Measurements from ENCODE around the gene ARMCX2.
"Not testable (repeated sequence)": the region's sequence is repeated elsewhere in the genome, so short reads cannot be mapped to it uniquely, and the experiment has no call there.

The ARMCX2 gene

GRCh38 chrX:101658661-101659491 is 774 bp downstream of the ARMCX2 start:
- WGBS (ENCODE audit: insufficient coverage, insufficient read length) = no CpG with 5 or more reads among the region's 38 CpGs
- Histone ChIP-seq H3K9me3 (ENCODE audit: control insufficient read depth, insufficient read depth, low read length) (no peaks in the 10 kb centered on the region), H3K27me3 (ENCODE audit: control insufficient read depth, insufficient read depth, low read length) (no peaks in the 10 kb centered on the region), H3K4me3 (ENCODE audit: low read length) (peak overlapping the region; percentile 92), H3K36me3 (ENCODE audit: control insufficient read depth, insufficient read depth, low read length) (peaks cover 15% of the 10 kb centered on the region), H3K27ac (ENCODE audit: low read length) (no peak overlapping the region), H3K4me1 (ENCODE audit: control insufficient read depth, insufficient read depth, low read length) (no peaks in the 10 kb centered on the region)
- no peak for DNase-seq (ENCODE audit: low read depth, low spot score)

GRCh38 chrX:101657495-101657894 is 2.2 kb downstream of the ARMCX2 start:
- H3K27me3 ChIP-seq (ENCODE audit: control insufficient read depth, insufficient read depth, low read length) = no peaks in the 10 kb centered on the region
- H3K4me3 ChIP-seq (ENCODE audit: low read length) = no peak overlapping the region
- no peak for DNase-seq (ENCODE audit: low read depth, low spot score)
- no peaks in the 10 kb centered on the region for H3K4me1 ChIP-seq (ENCODE audit: control insufficient read depth, insufficient read depth, low read length)
- WGBS (ENCODE audit: insufficient coverage, insufficient read length) = no CpG with 5 or more reads among the region's 12 CpGs
- no peak overlapping the region for H3K27ac ChIP-seq (ENCODE audit: low read length)
- peaks cover 15% of the 10 kb centered on the region for H3K36me3 ChIP-seq (ENCODE audit: control insufficient read depth, insufficient read depth, low read length)
- H3K9me3 ChIP-seq (ENCODE audit: control insufficient read depth, insufficient read depth, low read length) = no peaks in the 10 kb centered on the region

- Histone ChIP-seq H3K36me3 (ENCODE audit: control insufficient read depth, insufficient read depth, low read length) (peaks cover 15% of the 10 kb centered on the region), H3K27ac (ENCODE audit: low read length) (no peak overlapping the region), H3K9me3 (ENCODE audit: control insufficient read depth, insufficient read depth, low read length) (no peaks in the 10 kb centered on the region), H3K27me3 (ENCODE audit: control insufficient read depth, insufficient read depth, low read length) (no peaks in the 10 kb centered on the region), H3K4me1 (ENCODE audit: control insufficient read depth, insufficient read depth, low read length) (no peaks in the 10 kb centered on the region), H3K4me3 (ENCODE audit: low read length) (no peak overlapping the region)
- no peak for DNase-seq (ENCODE audit: low read depth, low spot score)
- WGBS (ENCODE audit: insufficient coverage, insufficient read length) = no CpG with 5 or more reads among the region's 13 CpGs
These were observed 2.8 kb downstream of the ARMCX2 start for GRCh38 chrX:101656817-101657216.

- no peaks in the 10 kb centered on the region for H3K9me3 ChIP-seq (ENCODE audit: control insufficient read depth, insufficient read depth, low read length)
- DNase-seq (ENCODE audit: low read depth, low spot score) = no peak
- H3K36me3 ChIP-seq (ENCODE audit: control insufficient read depth, insufficient read depth, low read length) = peaks cover 15% of the 10 kb centered on the region
- no CpG with 5 or more reads among the region's 3 CpGs for WGBS (ENCODE audit: insufficient coverage, insufficient read length)
- no peak overlapping the region for H3K4me3 ChIP-seq (ENCODE audit: low read length)
- H3K4me1 ChIP-seq (ENCODE audit: control insufficient read depth, insufficient read depth, low read length) = no peaks in the 10 kb centered on the region
- no peak overlapping the region for H3K27ac ChIP-seq (ENCODE audit: low read length)
- H3K27me3 ChIP-seq (ENCODE audit: control insufficient read depth, insufficient read depth, low read length) = no peaks in the 10 kb centered on the region
These were observed 4.1 kb downstream of the ARMCX2 start for GRCh38 chrX:101655534-101655933.

GRCh38 chrX:101647716-101648115 is 11.9 kb downstream of the ARMCX2 start:
- DNase-seq (ENCODE audit: low read depth, low spot score); H3K4me3 ChIP-seq (ENCODE audit: low read length); H3K27me3 ChIP-seq (ENCODE audit: control insufficient read depth, insufficient read depth, low read length); H3K36me3 ChIP-seq (ENCODE audit: control insufficient read depth, insufficient read depth, low read length); H3K27ac ChIP-seq (ENCODE audit: low read length); H3K4me1 ChIP-seq (ENCODE audit: control insufficient read depth, insufficient read depth, low read length); H3K9me3 ChIP-seq (ENCODE audit: control insufficient read depth, insufficient read depth, low read length): not testable (repeated sequence)

- Histone ChIP-seq H3K9me3 (ENCODE audit: control insufficient read depth, insufficient read depth, low read length) (no peaks in the 10 kb centered on the region), H3K27ac (ENCODE audit: low read length) (no peak overlapping the region), H3K4me3 (ENCODE audit: low read length) (no peak overlapping the region), H3K36me3 (ENCODE audit: control insufficient read depth, insufficient read depth, low read length) (no peaks in the 10 kb centered on the region), H3K4me1 (ENCODE audit: control insufficient read depth, insufficient read depth, low read length) (no peaks in the 10 kb centered on the region), H3K27me3 (ENCODE audit: control insufficient read depth, insufficient read depth, low read length) (no peaks in the 10 kb centered on the region)
- DNase-seq (ENCODE audit: low read depth, low spot score) = no peak
- no CpG with 5 or more reads among the region's 1 CpG for WGBS (ENCODE audit: insufficient coverage, insufficient read length)
These were observed 17.6 kb downstream of the ARMCX2 start for GRCh38 chrX:101642093-101642492.

GRCh38 chrX:101639583-101639982 is 20.1 kb downstream of the ARMCX2 start:
- H3K27ac ChIP-seq (ENCODE audit: low read length) = no peak overlapping the region
- DNase-seq (ENCODE audit: low read depth, low spot score) = no peak
- H3K9me3 ChIP-seq (ENCODE audit: control insufficient read depth, insufficient read depth, low read length) = no peaks in the 10 kb centered on the region
- H3K27me3 ChIP-seq (ENCODE audit: control insufficient read depth, insufficient read depth, low read length) = no peaks in the 10 kb centered on the region
- no peak overlapping the region for H3K4me3 ChIP-seq (ENCODE audit: low read length)
- no peaks in the 10 kb centered on the region for H3K4me1 ChIP-seq (ENCODE audit: control insufficient read depth, insufficient read depth, low read length)
- H3K36me3 ChIP-seq (ENCODE audit: control insufficient read depth, insufficient read depth, low read length) = no peaks in the 10 kb centered on the region

GRCh38 chrX:101619364-101619763 is 40.3 kb downstream of the ARMCX2 start:
- no peak overlapping the region for H3K27ac ChIP-seq (ENCODE audit: low read length)

GRCh38 chrX:101617211-101618191 is 42.1 kb downstream of the ARMCX2 start, which contains the start of gene ARMCX6:
TSS of gene ARMCX6 (minus strand) at chrX:101618000. CDS start at chrX:101616620, 1,380 bp downstream.
- peak within 1 kb of the TSS; percentile 66; the same call in 1 of the 2 replicates for H3K4me3 ChIP-seq (ENCODE audit: low read length)
- no CpG with 5 or more reads among the region's 39 CpGs for WGBS (ENCODE audit: insufficient coverage, insufficient read length)
- DNase-seq (ENCODE audit: low read depth, low spot score) = no peak

More at GRCh38 chrX:101619364-101619763, 40.3 kb downstream of the ARMCX2 start:
- Histone ChIP-seq H3K27me3 (ENCODE audit: control insufficient read depth, insufficient read depth, low read length) (no peaks in the 10 kb centered on the region), H3K36me3 (ENCODE audit: control insufficient read depth, insufficient read depth, low read length) (no peaks in the 10 kb centered on the region), H3K4me1 (ENCODE audit: control insufficient read depth, insufficient read depth, low read length) (peaks cover 1% of the 10 kb centered on the region; the same call in 1 of the 2 replicates), H3K4me3 (ENCODE audit: low read length) (no peak overlapping the region), H3K9me3 (ENCODE audit: control insufficient read depth, insufficient read depth, low read length) (no peaks in the 10 kb centered on the region)
- DNase-seq (ENCODE audit: low read depth, low spot score) = no peak

GRCh38 chrX:101605728-101606127 is 53.9 kb downstream of the ARMCX2 start:
- no peak for DNase-seq (ENCODE audit: low read depth, low spot score)
- Histone ChIP-seq H3K27ac (ENCODE audit: low read length) (no peak overlapping the region), H3K4me3 (ENCODE audit: low read length) (no peak overlapping the region), H3K9me3 (ENCODE audit: control insufficient read depth, insufficient read depth, low read length) (no peaks in the 10 kb centered on the region), H3K36me3 (ENCODE audit: control insufficient read depth, insufficient read depth, low read length) (no peaks in the 10 kb centered on the region), H3K4me1 (ENCODE audit: control insufficient read depth, insufficient read depth, low read length) (no peaks in the 10 kb centered on the region), H3K27me3 (ENCODE audit: control insufficient read depth, insufficient read depth, low read length) (no peaks in the 10 kb centered on the region)
- WGBS (ENCODE audit: insufficient coverage, insufficient read length) = no CpG with 5 or more reads among the region's 1 CpG

More at GRCh38 chrX:101617211-101618191, 42.1 kb downstream of the ARMCX2 start, which contains the start of gene ARMCX6:
- peaks cover 1% of the 10 kb centered on the region; the same call in 1 of the 2 replicates for H3K4me1 ChIP-seq (ENCODE audit: control insufficient read depth, insufficient read depth, low read length)
- no peaks in the 10 kb centered on the region for H3K36me3 ChIP-seq (ENCODE audit: control insufficient read depth, insufficient read depth, low read length)
- H3K27me3 ChIP-seq (ENCODE audit: control insufficient read depth, insufficient read depth, low read length) = no peaks in the 10 kb centered on the region
- H3K27ac ChIP-seq (ENCODE audit: low read length) = no peak within 1 kb of the TSS
- H3K9me3 ChIP-seq (ENCODE audit: control insufficient read depth, insufficient read depth, low read length) = no peaks in the 10 kb centered on the region

All from iPS DF 6.9 (cell line).